Stomach (tissue), 4 donors: Measurements from ENCODE around the gene NPB.

Experiments
- CTCF ChIP-seq, 7 experiments: fragments of 450-650 bp in 4 of 7; fragments of 200-600 bp in 3 of 7; sonication (generic) in 3 of 7; IDR thresholded peaks; one replicate each; pipeline ENCODE4 v1.5.1; 2016 to 2019; ENCODE audit warnings: antibody characterized with exemption in 7 of 7, control low read depth in 2 of 7, mild to moderate bottlenecking in 1 of 7
- POLR2A ChIP-seq, 4 donors: fragments of 450-650 bp; IDR thresholded peaks; one replicate each; pipeline ENCODE4 v1.6.1; 2016; ENCODE audit warnings: antibody characterized with exemption in 4 of 4, control low read depth in 2 of 4, mild to moderate bottlenecking in 1 of 4, moderate library complexity in 1 of 4

DNA sequence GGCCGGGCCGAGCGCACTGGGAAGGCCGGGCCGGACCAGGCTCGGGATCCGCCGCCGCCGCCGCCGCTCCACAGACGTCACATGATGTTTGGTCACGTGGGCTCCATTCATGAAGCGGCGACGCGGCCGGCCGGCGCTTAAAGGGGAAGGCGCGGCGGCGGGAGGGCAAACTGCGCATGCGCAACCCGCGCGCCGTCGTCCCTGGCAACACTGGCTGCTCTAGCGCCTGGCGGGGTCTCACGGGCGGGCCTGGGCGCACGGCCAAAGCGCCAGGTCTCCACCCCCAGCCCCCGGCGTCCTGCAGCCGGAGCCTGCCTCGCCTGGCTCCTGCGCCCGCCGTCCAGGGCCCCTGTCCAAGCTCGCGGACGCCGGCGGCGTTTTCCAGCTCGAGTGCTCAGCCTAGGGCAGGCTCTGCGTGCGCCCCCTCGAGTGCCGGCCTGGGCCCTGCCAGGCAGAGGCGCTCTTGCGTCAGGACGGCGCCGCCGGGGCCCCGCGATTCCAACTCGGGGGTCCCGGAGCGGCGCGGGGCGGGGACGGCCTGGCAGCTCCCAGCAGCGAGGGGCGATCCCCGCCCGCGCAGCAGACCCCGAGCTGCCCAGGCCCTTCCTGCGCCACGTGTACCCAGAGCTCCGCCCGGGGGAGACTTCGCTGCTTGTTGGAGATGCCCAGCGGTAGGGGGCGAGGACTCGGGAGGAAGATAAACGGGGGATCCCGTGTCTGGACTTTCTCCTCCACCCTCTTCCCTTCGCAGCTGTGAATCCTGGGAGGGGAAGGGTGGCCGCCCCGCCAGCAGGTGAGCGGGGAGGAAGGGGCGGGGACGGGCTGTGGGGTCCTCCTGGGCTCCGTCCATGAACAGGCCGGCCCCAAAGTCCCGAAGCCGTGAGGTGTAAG is 25.9 kb downstream of the NPB start, which contains the start of gene MAFG:
- TF ChIP-seq CTCF (IDR thresholded peaks at IDR 0.05) = peak in 1 of 7 experiments; percentile 8
- TF ChIP-seq POLR2A (IDR thresholded peaks at IDR 0.05) = no peak
